HG03460 (cell line): Measurements from ENCODE around the gene CEP350.

ENCODE experiments used
- ATAC-seq: cut with Tn5 transposase; IDR thresholded peaks from one replicate; pipeline ENCODE4 v1.9.1; 2021; ENCODE audit not compliant: unreplicated experiment

Gene CEP350

DNA sequence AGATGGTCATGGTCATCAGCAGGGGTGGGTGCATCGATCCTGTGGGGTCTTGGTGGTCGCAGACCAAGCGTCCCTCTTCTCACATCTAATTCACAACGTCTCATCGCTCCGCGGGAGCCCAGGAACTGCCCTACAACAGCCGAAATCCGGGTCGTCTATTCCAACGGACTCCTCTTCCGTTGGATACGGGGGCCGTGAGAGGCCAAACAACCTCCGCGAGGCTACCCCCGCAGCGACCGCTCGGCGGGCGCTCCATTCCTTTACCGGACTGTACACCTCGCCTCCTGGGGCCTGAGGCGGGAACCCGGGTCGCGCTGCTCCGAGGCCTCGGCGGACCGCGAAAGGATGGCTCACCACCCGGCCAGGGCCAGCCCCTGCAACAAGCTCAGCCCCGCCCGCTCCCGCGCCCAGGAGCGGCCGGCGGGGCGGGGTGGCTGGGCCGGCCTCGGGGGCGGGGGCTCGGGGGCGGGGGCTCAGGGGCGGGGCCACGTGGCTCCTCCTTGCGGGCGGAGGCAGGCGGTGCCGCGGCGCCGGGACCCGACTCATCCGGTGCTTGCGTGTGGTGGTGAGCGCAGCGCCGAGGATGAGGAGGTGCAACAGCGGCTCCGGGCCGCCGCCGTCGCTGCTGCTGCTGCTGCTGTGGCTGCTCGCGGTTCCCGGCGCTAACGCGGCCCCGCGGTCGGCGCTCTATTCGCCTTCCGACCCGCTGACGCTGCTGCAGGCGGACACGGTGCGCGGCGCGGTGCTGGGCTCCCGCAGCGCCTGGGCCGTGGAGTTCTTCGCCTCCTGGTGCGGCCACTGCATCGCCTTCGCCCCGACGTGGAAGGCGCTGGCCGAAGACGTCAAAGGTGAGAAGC lies 199.9 kb downstream of the CEP350 start, which contains the start of gene QSOX1:
TSS of gene QSOX1 (plus strand) at position 545 of the 857 bp plus-strand sequence. CDS start at position 584, 39 bp downstream.
- ATAC-seq = peak; percentile 93

DNA sequence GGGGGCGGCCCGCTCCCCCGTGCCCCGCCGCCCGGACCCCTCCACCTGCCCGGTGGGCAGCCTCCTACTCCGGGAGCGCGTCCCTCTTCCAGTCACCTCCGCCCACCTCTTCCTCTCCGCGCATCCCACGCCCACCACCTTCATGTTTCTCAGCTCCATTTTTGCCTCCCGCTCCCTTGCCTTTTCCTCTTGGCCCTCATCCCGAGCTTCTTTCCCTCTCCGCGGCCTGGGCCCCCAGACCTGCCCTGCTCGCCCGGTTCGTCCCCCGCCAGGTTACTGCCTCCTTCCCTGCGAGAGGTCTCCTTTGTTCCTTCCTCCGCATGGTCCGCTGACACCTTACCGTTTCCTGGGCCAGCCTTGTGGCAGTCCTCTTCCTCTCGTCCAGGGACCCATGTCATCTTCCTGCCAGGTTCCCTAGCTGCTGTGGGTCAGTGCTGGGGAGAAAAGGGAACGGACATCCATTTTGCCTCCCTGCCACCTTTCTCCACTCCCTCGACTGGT lies 200.6 kb downstream of the CEP350 start:
- peak; percentile 4 for ATAC-seq

DNA sequence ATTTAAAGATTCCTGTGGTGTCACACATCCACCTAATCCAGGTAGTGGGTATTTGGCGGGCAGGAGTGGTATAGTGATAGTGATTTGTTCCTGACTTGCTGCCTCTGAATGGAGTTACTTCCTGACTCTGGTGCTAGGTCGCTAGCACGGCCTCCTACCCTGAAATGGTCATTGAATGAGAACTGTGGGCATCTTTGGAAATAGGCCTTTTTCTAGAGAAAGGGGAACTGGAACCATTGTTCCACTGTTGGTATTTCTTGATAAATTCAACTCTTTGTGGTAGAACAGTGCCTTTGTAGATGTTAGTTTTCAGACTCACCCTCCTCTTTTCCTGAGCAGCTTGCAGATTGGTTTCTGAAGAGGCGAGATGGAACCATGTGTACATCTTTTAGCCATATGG lies 201.6 kb downstream of the CEP350 start:
- no peak for ATAC-seq

DNA sequence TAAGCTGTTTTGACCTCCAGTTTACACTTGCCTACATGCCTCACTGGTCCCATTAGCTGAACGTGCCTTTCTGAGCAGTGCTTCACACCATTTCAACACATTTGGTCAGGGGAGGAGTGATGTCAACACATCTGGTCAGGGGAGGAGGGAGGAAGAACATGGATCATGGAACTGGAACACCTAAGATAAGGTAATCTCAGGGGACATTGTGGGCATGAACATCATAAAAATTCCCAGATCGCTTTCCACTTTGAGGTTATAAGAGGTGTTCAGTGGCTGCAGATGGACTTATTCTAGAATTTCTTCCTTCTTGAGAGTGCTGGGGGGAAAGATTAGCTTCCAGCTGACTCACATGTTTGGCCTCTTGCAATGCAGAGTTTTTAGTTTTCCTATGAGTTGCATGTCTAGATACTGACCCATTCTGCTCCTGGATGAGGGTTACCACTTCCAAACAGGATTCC lies 202.1 kb downstream of the CEP350 start:
- ATAC-seq = no peak

DNA sequence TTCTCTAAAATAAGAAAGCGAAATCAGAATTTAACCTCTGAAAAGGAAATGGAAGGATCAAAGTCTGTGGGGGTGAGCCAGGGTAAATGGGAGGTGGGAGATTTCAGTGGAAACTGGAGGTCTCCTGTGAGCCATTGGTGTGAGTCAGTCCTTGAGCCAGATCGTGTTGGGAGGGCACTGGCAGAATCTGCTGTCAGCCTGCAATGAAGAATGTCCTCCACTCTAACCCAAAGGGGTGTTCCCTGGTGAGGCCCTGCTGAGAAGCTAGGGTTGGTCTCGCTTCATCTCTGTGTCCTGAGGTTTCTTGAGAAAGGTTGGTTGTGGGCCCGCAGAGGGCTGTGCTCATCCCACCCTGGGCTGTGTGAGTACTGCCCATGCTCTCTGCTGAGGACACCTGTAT lies 202.5 kb downstream of the CEP350 start:
- no peak for ATAC-seq

DNA sequence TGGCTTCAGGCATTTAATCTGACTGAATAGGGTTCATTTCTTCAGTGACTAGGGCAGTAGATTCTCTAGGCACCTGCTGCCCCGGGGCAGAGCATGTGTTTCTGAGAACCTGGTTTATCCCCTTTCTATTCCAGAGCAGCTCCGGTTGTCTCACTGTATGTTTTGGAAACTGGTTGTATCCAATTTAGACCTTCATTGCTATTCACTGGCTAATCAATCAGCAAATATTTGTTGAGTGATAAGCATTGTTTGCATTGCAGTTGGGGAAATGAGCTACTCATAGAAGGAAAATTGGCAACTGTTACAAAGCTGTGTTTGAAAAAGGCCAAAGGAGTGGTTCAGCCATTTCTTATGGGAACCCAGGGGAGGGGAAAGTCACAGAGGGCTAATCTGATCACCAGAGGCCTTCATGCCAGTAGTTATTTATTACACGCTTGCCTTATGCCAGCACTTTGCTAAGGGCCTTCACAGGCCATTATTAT lies 203.0 kb downstream of the CEP350 start:
- ATAC-seq = no peak

DNA sequence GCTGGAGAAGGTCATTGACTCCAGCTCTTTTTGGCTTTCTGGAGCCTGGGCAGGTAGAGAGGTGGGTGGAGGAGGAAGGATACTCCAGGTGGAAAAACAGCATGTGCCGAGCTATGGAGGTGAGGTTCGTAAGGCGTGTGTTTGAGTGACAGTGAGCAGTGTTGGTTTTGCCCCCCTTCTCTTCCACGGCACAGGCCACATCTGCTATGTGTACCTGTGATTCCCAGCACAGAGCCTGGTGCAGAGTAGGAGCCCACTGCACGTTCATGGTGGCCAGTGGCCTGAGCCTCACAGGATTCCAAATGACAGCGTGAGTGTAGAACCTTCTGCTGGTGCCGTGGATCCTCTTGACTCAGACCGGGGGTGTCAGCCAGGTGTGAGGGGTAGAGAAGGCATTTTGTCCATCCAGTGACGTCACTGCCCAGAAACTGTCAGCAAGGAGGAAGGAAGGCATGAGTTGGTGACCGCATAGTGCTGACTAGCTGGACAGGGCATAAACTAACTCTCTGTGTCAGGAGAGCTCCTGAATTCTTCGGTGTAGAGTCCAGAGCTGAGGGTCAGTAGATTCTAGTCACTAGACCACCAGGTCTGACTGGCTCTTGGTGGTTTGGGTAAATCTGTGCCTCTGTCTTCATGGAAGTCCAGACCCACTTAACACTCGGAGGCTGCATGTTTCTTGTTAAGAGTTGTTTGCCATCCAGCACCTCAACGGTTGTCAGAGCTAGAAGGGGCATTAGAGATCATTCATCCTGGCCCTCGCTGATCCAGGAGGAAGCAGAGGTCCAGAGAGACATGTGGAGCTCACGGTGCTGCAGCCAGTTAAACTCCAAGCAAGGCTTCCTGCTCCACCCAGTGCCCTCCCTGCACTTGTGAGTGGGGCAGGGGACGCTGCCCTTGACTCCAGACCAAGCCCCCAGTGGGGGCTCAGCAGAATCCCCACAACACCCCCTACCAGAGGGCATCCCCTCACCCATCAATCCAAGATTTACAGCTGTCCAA lies 203.8 kb downstream of the CEP350 start:
- no peak for ATAC-seq

GRCh38 chr1:180160357-180160756 lies 205.7 kb downstream of the CEP350 start:
- ATAC-seq = no peak

DNA sequence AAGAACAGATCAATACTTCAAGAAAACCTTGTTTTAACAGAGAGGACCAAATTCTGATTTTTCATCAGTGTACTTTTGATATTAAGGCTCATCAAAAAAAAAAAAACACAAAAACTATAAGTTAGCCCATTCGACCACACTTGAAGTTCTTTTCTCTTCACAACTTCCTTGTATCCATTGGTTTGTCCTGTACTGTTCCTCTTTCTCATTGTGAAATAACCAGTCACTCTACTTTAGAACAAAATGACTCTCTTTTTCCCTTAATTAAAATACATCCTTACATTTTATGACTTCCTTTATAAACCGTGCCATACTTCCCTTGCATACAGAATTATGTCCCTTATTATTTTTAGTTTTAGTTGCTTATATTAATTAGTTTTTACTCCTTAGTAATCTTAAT lies 208.4 kb downstream of the CEP350 start:
- no peak for ATAC-seq
